Astrocyte (in vitro differentiated cells and primary cell): ENCODE measurements around the gene TMEM178B. TPM values are rescaled to one million over a fixed set of nuclear protein-coding genes. Genes with fewer than 3 reads are reported as not detected.

ENCODE experiments used
- DNase-seq: peaks from one replicate; pipeline ENCODE4 v3.0.0-alpha.2; 2010; ENCODE audit warnings: low read depth
- FAIRE-seq: peaks from 2 replicates; lab custom pipeline; 2011; peaks lifted over from hg19 to GRCh38; lab: Jason Lieb, UNC
- H2AFZ ChIP-seq: 2 replicates; pipeline ENCODE4 v1.6.0; 2012; ENCODE audit warnings: low read depth, low read length, inconsistent platforms
- H3K27ac ChIP-seq: 2 replicates; pipeline ENCODE4 v1.5.1; 2011; ENCODE audit warnings: low read depth, low read length, inconsistent platforms
- H3K27me3 ChIP-seq: 2 replicates; pipeline ENCODE4 v1.6.0; 2011; ENCODE audit warnings: low read length, inconsistent platforms; ENCODE audit not compliant: insufficient read depth
- H3K36me3 ChIP-seq: 2 replicates; pipeline ENCODE4 v1.5.1; 2011; ENCODE audit warnings: low read length, inconsistent platforms; ENCODE audit not compliant: insufficient read depth
- H3K4me1 ChIP-seq: 2 replicates; pipeline ENCODE4 v1.5.1; 2011; ENCODE audit warnings: low read length, inconsistent platforms; ENCODE audit not compliant: insufficient read depth
- H3K4me2 ChIP-seq: 2 replicates; pipeline ENCODE4 v1.6.0; 2012; ENCODE audit warnings: low read length, inconsistent platforms
- H3K4me3 ChIP-seq: 2 replicates; pipeline ENCODE4 v1.5.1; 2011; ENCODE audit warnings: low read depth, mild to moderate bottlenecking, low read length, inconsistent platforms; ENCODE audit not compliant: insufficient read depth
- H3K79me2 ChIP-seq: 2 replicates; pipeline ENCODE4 v1.6.0; 2012; ENCODE audit warnings: mild to moderate bottlenecking, low read length, inconsistent platforms; ENCODE audit not compliant: insufficient read depth
- H3K9ac ChIP-seq: 2 replicates; pipeline ENCODE4 v1.6.0; 2012; ENCODE audit warnings: mild to moderate bottlenecking, low read length, inconsistent platforms
- H3K9me3 ChIP-seq: 2 replicates; pipeline ENCODE4 v1.5.1; 2012; ENCODE audit warnings: low read depth, mild to moderate bottlenecking, low read length, inconsistent platforms; ENCODE audit not compliant: insufficient read depth
- H4K20me1 ChIP-seq: 2 replicates; pipeline ENCODE4 v1.6.0; 2012; ENCODE audit warnings: low read length, inconsistent platforms; ENCODE audit not compliant: insufficient read depth
- H3K27ac Mint-ChIP-seq: one replicate; pipeline ENCODE4 v1.8.0; 2021; ENCODE audit warnings: mild to moderate bottlenecking, mixed read lengths; ENCODE audit not compliant: unreplicated experiment
- H3K27me3 Mint-ChIP-seq: one replicate; pipeline ENCODE4 v1.8.0; 2021; ENCODE audit warnings: low read depth, mixed read lengths; ENCODE audit not compliant: unreplicated experiment
- H3K36me3 Mint-ChIP-seq: one replicate; pipeline ENCODE4 v1.8.0; 2021; ENCODE audit warnings: low read depth, mixed read lengths; ENCODE audit not compliant: unreplicated experiment
- H3K4me1 Mint-ChIP-seq: one replicate; pipeline ENCODE4 v1.8.0; 2021; ENCODE audit warnings: low read depth, mixed read lengths; ENCODE audit not compliant: unreplicated experiment
- H3K4me3 Mint-ChIP-seq: one replicate; pipeline ENCODE4 v1.8.0; 2021; ENCODE audit warnings: mild to moderate bottlenecking, moderate library complexity, mixed read lengths; ENCODE audit not compliant: unreplicated experiment
- H3K9me3 Mint-ChIP-seq: one replicate; pipeline ENCODE4 v1.8.0; 2021; ENCODE audit warnings: mild to moderate bottlenecking, mixed read lengths; ENCODE audit not compliant: unreplicated experiment
- EZH2 ChIP-seq: IDR thresholded peaks from 2 replicates; pipeline ENCODE4 v1.6.1; 2012; ENCODE audit warnings: mild to moderate bottlenecking, low read length, inconsistent platforms; ENCODE audit not compliant: insufficient read depth
- total RNA-seq: library from RNA; stranded (reverse); gene quantifications from 2 replicates; pipeline ENCODE4 v1.2.1, GENCODE V29; 2021
- TF ChIP-seq, protein P1 (sequence below): IDR thresholded peaks from 2 replicates; pipeline ENCODE4 v1.5.1; 2011; ENCODE audit warnings: low read depth, mild to moderate bottlenecking, inconsistent platforms, low read length, moderate library complexity; ENCODE audit not compliant: insufficient read depth

The TMEM178B gene
- total RNA-seq, 1 donor from 2014 or later = 3.9 TPM

DNA sequence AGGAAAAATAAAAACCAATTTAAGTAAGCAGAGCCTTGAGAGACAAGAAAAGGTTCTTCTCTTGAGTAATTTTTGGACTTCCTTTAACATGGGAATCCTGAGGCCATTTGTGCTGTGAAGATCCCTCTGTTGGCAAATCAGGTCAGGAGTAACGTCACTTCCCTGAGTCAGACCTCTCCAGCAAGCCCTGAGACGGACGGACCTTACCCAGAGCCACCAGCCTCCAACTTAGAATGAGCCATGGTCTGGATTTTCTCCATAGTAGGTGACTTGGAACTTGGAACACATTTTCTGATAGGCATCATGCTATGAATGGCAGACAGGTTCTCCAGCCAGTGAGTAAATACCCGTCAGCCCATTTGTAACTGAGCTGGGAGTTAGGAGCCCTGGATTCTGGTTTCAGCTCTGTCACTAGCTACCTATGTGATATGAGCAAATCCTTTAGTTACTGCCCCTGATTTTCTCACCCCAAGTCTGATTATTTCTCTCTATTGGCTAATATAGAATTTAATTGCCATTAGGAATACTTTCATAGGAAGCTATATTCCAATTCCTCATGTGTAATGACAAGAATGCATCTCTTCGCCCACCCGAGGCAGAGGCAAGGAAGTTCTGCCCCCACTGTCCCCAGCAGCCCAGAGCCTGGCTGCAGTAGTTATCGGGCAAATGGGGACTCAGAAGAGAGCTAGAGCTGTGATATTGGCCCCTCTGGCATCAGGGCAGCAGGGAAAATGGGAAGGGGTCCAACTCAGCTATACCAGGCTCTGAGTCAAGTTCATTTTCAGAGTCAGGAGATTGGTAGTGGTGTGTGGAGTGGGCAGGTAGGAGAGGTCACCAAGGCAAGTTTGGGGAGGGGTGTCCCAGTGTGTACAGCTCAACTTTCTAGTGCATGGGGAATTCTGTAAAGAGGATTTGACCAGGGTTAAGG lies 323.6 kb downstream of the TMEM178B start:
- DNase-seq (no peak), FAIRE-seq (no peak)
- TF ChIP-seq, protein P1, sequence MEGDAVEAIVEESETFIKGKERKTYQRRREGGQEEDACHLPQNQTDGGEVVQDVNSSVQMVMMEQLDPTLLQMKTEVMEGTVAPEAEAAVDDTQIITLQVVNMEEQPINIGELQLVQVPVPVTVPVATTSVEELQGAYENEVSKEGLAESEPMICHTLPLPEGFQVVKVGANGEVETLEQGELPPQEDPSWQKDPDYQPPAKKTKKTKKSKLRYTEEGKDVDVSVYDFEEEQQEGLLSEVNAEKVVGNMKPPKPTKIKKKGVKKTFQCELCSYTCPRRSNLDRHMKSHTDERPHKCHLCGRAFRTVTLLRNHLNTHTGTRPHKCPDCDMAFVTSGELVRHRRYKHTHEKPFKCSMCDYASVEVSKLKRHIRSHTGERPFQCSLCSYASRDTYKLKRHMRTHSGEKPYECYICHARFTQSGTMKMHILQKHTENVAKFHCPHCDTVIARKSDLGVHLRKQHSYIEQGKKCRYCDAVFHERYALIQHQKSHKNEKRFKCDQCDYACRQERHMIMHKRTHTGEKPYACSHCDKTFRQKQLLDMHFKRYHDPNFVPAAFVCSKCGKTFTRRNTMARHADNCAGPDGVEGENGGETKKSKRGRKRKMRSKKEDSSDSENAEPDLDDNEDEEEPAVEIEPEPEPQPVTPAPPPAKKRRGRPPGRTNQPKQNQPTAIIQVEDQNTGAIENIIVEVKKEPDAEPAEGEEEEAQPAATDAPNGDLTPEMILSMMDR = no peak
- no peak for TF ChIP-seq EZH2
- Histone ChIP-seq H3K79me2 (no peaks in the 10 kb centered on the region), H3K4me3 (no peak overlapping the region), H3K36me3 (no peaks in the 10 kb centered on the region), H2AFZ (no peak overlapping the region), H3K9me3 (no peaks in the 10 kb centered on the region), H3K4me2 (no peak overlapping the region), H4K20me1 (no peaks in the 10 kb centered on the region), H3K4me1 (no peaks in the 10 kb centered on the region), H3K27ac (no peak overlapping the region), H3K9ac (no peak overlapping the region), H3K27me3 (no peaks in the 10 kb centered on the region)
- Mint-ChIP-seq H3K9me3 (peaks cover 2% of the 10 kb centered on the region), H3K27me3 (peaks cover 7% of the 10 kb centered on the region), H3K4me1 (peaks cover 6% of the 10 kb centered on the region), H3K36me3 (no peaks in the 10 kb centered on the region), H3K27ac (no peak overlapping the region), H3K4me3 (no peak overlapping the region)

DNA sequence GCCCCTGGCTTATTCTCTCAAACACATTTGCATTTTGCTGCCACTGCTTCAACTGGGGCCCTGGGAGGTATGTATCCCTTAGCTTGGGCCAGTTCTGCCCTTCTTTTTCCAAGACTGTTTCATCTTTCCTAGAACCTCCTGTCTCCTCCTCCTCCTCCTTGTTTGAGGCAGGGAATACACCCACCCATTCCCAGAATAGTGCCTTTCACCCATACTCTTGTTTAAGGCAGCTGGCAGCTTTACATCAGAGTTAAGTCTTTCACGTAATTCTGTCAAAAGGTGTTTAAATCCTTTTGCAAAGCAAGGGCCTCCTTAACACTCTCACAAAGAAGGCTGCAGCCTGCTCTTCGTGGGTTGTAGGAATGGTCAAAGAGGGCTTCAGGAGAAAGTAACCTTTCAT lies 326.5 kb downstream of the TMEM178B start:
- Mint-ChIP-seq H3K36me3 (no peaks in the 10 kb centered on the region), H3K4me3 (no peak overlapping the region), H3K9me3 (peaks cover 2% of the 10 kb centered on the region), H3K4me1 (peaks cover 6% of the 10 kb centered on the region), H3K27me3 (peaks cover 7% of the 10 kb centered on the region), H3K27ac (no peak overlapping the region)
- H3K9ac ChIP-seq = no peak overlapping the region
- DNase-seq = no peak
- FAIRE-seq = no peak
- H3K79me2 ChIP-seq = no peaks in the 10 kb centered on the region
- no peak overlapping the region for H3K27ac ChIP-seq
- H2AFZ ChIP-seq = no peak overlapping the region
- no peak overlapping the region for H3K4me3 ChIP-seq
- H3K9me3 ChIP-seq = no peaks in the 10 kb centered on the region
- H3K27me3 ChIP-seq = no peaks in the 10 kb centered on the region
- no peaks in the 10 kb centered on the region for H3K36me3 ChIP-seq
- H3K4me2 ChIP-seq = no peak overlapping the region
- no peaks in the 10 kb centered on the region for H3K4me1 ChIP-seq
- no peaks in the 10 kb centered on the region for H4K20me1 ChIP-seq
- TF ChIP-seq, protein P1 = no peak
- TF ChIP-seq EZH2 = no peak
